GM23248 (cell line): Measurements from ENCODE around the gene CD300LD.

Experiments used
- EZH2 ChIP-seq: fragments of 200-600 bp; sonication (generic); IDR thresholded peaks from 2 replicates; pipeline ENCODE4 v1.6.1; 2018; ENCODE audit warnings: antibody characterized with exemption, mild to moderate bottlenecking; ENCODE audit not compliant: insufficient read depth, poor library complexity, severe bottlenecking
- EZH2phosphoT487 ChIP-seq: fragments of 200-600 bp; sonication (generic); IDR thresholded peaks from 2 replicates; pipeline ENCODE4 v1.6.1; 2018; ENCODE audit warnings: antibody characterized with exemption, moderate library complexity, mild to moderate bottlenecking, low read depth; ENCODE audit not compliant: insufficient read depth

DNA sequence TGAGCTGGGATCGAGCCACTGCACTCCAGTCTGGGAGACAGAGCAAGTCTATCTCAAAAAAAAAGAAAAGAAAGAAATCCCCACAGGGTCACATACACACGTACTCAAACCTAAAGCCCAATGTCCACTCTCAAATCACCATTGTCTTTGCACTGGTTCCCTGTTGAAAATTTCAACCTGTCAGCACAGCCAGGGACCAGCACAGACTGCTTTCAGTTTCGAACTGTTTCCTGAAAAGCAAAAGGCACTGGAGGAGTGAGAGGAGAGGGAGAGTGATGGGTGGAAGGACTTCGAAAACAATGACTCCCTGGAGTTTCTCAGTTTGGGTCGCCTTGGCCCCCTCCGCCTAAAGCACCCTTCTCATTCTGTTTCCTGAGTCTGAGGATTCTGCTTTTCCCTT lies 37.2 kb downstream of the CD300LD start:
- TF ChIP-seq EZH2phosphoT487, result no peak
- no peak for TF ChIP-seq EZH2
